GM21619 (cell line): ENCODE data around the gene KRT72.

Experiments used
- ATAC-seq: cut with Tn5 transposase; IDR thresholded peaks from one replicate; pipeline ENCODE4 v1.9.1; 2021; ENCODE audit not compliant: unreplicated experiment

The KRT72 gene

DNA sequence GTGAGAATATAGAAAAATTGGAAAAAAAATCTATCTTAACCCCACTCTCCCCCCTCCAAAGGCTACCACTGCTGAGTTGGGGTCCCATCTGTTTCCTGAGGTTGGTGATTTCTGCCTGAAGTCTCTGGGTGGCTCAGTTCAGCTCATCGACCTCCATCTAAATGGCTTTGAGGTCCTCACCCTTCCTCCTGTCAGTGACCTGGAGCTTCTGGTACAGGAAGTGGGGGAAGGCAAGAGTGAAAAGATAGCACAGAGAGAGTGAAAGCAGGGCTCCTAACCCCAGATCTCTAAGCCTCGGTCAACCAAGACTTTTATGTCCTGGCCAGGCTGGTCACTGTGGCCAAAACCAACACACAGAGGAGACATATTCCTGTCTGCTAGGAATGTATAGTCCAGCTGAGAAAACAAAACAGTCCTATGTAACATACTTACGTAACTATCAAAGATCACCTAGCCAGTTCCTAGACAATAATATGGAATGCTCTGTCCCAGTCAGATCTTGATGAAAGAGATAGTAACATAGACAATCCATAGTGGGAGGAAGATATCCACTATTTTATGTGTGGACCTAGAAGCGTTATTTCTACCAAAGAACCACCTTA is 29.4 kb upstream of the KRT72 start:
- no peak for ATAC-seq

DNA sequence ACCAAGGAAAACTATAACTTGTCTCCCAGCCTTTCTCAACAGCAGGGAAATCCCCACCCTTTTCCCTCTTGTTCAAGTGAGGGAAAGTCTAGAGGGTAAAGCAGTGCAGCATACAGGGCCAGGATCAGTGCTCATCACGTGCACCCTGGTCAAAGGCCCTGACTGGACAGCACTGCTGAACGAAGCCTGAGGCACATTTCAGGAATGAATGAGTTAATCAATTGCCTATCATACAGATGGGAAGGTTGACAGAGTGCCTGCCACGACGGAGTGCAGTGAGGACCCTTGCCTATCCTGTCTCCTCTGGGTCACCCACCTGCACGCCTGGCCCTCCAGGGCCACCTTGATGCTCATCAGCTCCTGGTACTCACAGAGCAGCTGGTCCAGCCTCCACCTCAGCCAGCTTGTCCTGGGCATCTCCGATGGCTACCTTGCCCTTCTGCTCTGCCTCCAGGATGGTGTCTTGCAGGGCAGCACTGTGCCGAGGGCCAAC is 28.8 kb upstream of the KRT72 start:
- ATAC-seq = no peak

DNA sequence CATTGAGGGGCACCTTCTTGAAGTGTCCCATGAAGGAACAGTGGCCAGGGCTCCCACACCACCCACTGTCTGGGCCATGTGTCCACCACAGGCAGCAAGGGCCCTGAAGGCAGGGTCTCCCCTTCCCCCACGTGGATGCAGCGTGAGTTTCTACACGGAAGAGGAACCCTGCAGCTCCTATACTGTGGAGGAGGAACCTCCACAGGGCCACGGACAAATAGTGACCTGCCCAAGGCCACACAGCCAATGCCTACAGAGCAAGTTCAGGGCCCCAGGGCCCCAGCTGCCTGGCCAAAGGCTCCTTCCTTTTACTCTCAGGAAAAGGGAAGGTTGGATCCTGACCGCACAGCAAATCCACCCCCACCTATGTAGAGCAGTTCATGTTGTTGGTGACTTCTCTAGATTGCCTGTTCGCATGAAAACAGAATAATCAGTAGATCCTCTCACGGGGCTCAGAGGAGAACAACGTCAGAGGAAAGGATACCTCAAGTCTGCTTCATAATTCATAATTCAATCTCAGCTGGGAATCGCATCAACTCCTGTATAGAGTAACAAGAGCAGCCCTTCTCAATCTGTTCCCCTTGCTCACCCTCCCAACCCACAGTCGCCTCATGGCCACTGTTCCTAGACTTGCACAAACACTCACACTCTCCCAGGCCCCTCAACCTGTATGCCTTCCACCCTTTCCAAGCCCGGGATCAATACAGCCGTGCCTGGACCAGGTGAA is 28.2 kb upstream of the KRT72 start:
- no peak for ATAC-seq

DNA sequence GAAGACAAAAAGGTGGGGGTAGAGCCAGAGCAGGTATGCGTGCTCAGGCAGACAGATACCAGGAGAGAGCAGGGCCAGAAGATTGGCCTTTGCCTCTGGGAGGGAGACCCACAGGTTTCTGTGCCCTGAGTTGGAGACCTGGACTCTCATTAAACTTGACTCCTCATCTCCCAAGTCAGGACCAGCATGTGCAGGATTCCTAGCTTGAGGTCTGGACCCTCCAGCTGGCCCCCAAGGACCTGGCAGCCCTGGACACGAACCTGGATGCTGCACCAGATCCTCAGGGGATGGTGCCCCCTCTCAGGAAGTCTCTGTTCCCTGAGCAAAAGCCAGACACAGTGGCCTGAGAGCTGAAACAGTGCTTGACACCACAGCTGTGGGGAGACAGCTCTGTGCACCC is 27.6 kb upstream of the KRT72 start:
- ATAC-seq = no peak

DNA sequence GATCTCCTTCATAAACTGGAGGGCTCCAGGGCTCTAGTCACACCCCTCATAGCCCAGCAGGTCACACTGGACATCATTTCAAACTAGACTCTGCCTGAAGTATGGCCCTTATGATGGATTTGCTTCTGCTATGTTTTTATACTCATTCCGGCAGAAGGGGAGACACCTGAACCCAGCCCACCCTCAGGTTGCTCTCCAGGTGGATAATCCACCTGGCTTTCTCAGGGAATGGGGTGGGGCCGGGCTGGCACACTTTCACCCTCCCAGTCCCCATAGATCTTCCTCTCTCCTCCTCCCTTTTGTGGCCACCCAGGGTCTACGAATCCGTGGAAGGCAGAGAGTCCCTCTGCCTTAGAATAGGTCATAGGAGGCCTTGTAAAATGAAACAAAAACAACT is 26.8 kb upstream of the KRT72 start:
- ATAC-seq = no peak

DNA sequence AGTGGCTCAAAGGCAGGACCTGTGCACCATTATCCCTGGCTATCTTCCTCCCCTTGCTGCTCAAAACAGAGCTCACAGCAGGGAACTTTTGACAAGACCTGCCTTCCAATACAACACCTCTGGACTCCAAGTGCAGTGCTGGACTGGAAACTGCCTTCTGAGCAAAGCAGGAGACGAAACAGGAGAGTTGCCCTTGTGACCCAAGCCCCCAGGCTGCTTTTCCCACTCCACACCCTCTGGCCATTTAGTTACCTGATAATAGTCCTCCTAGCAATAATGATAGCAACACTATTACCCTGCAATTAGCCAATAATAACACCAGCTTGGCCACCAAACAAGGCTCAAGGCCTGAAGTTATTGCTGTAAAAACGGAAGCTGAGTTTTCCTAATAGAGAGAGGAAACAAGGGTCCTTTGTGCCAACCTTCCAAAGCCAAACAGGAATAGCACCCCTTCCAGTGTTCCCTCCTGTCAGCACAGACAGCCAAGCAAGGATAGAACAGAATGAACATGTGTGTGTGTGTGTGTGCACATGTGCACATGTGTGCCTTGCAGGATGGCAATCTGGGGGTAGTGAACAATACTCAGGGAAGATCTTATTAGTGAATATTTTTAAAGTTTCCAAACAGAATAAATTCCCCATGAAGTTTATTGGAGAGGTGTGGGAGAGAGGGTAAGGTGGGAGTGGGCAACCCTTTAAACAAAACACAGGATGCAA is 26.3 kb upstream of the KRT72 start:
- no peak for ATAC-seq

DNA sequence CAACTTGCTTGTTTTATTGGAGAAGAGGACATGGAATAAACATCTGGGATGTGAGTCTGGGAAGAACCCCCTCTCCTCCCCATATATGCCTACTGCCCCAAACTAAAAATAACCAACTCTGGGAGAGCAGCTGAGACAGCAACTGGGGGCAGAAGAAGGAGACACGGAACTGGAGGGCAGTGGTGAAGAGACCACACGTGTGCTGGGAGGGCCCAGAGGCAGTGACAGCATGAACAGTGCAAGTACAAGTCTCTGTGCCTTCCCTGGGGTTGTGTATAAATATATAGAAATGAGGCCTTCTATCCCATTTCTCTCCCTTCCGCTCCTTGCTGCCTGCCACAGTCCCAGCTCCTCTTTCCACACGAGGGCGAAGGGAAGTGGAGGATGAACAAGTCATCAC is 21.1 kb upstream of the KRT72 start:
- no peak for ATAC-seq

GRCh38 chr12:52618866-52619265 is 17.6 kb upstream of the KRT72 start:
- ATAC-seq = no peak

DNA sequence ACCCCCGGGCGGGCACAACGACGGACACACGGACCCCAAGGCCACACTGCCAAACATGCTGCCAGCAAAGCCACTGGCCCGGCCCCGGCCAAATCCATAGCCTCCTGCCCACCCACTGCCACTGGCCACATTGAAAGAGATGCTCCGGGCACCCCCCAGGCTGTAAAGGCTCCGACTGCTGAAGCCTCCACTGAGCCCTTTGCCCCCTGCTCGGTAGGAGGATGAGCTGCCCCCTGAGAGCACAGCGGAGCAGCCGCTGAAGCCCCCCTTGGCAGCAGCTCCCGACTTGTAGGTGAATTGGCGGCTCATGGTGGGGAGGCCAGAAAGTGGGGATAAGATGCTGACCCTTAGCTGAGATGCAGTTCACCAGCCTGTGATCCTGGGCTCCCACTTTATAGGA is 17.0 kb upstream of the KRT72 start, which contains the start of gene KRT73:
Gene KRT73, minus strand, starts transcription at position 344 of the 400 bp plus-strand sequence. Its CDS starts 35 bp downstream, at position 309.
- no peak for ATAC-seq

GRCh38 chr12:52617403-52617785 is 16.1 kb upstream of the KRT72 start:
- no peak for ATAC-seq

GRCh38 chr12:52616680-52617402 is 15.6 kb upstream of the KRT72 start:
- ATAC-seq = no peak

- no peak for ATAC-seq
Observed at GRCh38 chr12:52615912-52616311, 14.6 kb upstream of the KRT72 start.

GRCh38 chr12:52615208-52615868 is 14.1 kb upstream of the KRT72 start:
- ATAC-seq = no peak

DNA sequence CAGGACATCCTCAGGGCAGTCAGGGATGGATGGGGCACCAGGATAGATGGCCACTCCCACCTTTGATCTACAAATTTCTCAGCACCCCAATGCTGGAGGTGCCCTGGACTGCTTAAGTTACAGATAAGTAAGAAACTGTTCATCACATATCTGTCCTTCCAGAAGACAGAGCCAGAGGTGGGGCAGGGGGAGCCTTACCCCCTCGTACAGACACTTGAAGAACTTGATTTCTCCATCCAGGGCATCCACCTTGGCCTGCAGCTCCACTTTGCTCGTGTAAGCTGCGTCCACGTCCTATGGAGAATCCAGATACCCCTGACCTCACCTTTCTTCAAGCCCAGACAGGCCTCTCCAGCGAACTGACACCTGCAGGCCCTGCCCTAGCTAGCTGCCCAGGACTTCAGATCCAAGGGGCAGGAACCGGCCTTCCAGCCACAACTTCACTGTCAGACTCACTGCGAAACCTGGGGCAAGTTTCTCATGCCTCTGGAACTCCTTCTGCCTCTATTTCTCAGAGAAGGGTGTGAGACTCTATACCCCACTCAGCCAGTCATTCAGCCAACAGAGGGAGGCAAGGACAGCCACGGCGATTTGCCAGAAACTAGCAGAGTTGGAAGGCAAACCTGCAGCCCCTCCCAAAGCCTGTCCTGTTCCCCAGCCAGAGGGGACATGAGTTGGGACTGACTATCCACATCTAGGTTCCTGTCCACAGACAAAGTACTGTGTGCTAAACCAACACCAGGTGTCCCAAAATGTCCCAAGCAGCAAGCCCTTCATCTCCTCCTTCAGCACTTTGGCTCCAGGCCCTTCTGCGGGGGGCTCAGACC is 13.3 kb upstream of the KRT72 start:
- ATAC-seq = no peak

GRCh38 chr12:52613384-52614030 is 12.2 kb upstream of the KRT72 start:
- ATAC-seq = no peak

- ATAC-seq = no peak
Observed at GRCh38 chr12:52612431-52613383, 11.4 kb upstream of the KRT72 start.

- ATAC-seq = no peak
Observed at GRCh38 chr12:52611080-52611468, 9.8 kb upstream of the KRT72 start.
